Endothelial cell (in vitro differentiated cells): ENCODE measurements around the gene CUBN. TPM values are rescaled to one million over a fixed set of nuclear protein-coding genes. Genes with fewer than 3 reads are reported as not detected.

Experiments used
- DNase-seq: peaks from one replicate; pipeline ENCODE4 v3.0.0; 2021; ENCODE audit warnings: low spot score
- H3K27ac Mint-ChIP-seq: one replicate; pipeline ENCODE4 v1.8.0; 2021; ENCODE audit warnings: mixed read lengths, inconsistent platforms; ENCODE audit not compliant: unreplicated experiment
- H3K27me3 Mint-ChIP-seq: one replicate; pipeline ENCODE4 v1.8.0; 2021; ENCODE audit warnings: mild to moderate bottlenecking, moderate library complexity, mixed read lengths, inconsistent platforms; ENCODE audit not compliant: unreplicated experiment
- H3K36me3 Mint-ChIP-seq: one replicate; pipeline ENCODE4 v1.8.0; 2021; ENCODE audit warnings: mild to moderate bottlenecking, low read depth, mixed read lengths, inconsistent platforms; ENCODE audit not compliant: unreplicated experiment
- H3K4me1 Mint-ChIP-seq: one replicate; pipeline ENCODE4 v1.8.0; 2021; ENCODE audit warnings: mild to moderate bottlenecking, mixed read lengths, inconsistent platforms; ENCODE audit not compliant: unreplicated experiment
- H3K4me3 Mint-ChIP-seq: one replicate; pipeline ENCODE4 v1.8.0; 2021; ENCODE audit warnings: mild to moderate bottlenecking, mixed read lengths, inconsistent platforms; ENCODE audit not compliant: unreplicated experiment
- H3K9me3 Mint-ChIP-seq: one replicate; pipeline ENCODE4 v1.8.0; 2021; ENCODE audit warnings: mixed read lengths, inconsistent platforms; ENCODE audit not compliant: unreplicated experiment
- total RNA-seq: library from RNA; stranded (reverse); fragmentation: NEBNext Ultra II Directional; extraction: Animal tissue kit (Norgen Biotek cat#: 25700); gene quantifications from one replicate; pipeline ENCODE4 v1.2.1, GENCODE V29; 2021; ENCODE audit not compliant: unreplicated experiment
- TF ChIP-seq, protein P1 (sequence below): fragments of 200-600 bp; sonication (generic); IDR thresholded peaks from one replicate; pipeline ENCODE4 v1.5.0; 2021; ENCODE audit warnings: antibody characterized with exemption; ENCODE audit not compliant: unreplicated experiment

CUBN gene
- total RNA-seq, 1 donor from 2014 or later = 8.8 TPM

DNA sequence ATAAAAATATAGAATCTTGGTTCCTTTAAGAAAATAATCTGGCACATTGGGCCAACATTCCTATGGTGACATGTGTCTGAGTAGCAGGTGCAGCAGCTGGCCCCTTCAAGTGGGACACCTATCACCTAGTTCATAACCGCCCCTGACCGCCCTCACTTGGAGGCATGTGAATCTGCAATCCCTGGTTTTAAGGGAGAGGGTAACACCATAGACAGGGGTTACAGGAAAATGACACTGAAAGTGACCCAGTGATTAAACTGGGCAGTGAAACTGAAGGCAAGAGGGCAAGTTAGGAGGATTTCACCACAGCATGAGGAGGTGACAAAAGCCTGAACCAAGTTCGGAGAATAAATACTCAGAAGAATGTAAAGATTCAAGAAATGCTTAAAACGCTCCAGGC, 313.4 kb downstream of the CUBN start:
- H3K27me3 Mint-ChIP-seq = peaks cover 8% of the 10 kb centered on the region
- H3K4me3 Mint-ChIP-seq = peak overlapping the region; percentile 98
- peaks cover 14% of the 10 kb centered on the region for H3K36me3 Mint-ChIP-seq
- DNase-seq = no peak
- H3K4me1 Mint-ChIP-seq = peaks cover 30% of the 10 kb centered on the region
- peak overlapping the region; percentile 82 for H3K27ac Mint-ChIP-seq
- TF ChIP-seq, protein P1, sequence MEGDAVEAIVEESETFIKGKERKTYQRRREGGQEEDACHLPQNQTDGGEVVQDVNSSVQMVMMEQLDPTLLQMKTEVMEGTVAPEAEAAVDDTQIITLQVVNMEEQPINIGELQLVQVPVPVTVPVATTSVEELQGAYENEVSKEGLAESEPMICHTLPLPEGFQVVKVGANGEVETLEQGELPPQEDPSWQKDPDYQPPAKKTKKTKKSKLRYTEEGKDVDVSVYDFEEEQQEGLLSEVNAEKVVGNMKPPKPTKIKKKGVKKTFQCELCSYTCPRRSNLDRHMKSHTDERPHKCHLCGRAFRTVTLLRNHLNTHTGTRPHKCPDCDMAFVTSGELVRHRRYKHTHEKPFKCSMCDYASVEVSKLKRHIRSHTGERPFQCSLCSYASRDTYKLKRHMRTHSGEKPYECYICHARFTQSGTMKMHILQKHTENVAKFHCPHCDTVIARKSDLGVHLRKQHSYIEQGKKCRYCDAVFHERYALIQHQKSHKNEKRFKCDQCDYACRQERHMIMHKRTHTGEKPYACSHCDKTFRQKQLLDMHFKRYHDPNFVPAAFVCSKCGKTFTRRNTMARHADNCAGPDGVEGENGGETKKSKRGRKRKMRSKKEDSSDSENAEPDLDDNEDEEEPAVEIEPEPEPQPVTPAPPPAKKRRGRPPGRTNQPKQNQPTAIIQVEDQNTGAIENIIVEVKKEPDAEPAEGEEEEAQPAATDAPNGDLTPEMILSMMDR = no peak
- no peaks in the 10 kb centered on the region for H3K9me3 Mint-ChIP-seq

DNA sequence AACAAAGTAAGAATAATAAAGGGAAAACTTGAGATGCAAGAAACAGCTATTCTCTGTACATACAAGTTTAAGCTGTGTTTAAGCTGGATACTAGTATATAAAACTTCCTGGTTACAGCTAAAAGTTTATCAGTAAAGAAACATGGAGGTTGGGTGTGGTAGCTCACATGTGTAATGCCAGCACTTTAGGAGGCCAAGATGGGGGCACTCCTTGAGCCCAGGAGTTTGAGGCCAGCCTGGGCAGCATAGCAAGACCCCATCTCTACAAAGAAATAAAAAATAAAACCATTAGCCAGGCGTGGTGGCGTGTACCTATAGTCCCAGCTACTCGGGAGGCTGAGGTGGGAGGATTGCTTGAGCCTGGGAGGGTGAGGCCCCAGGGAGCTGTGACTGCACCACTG, 315.6 kb downstream of the CUBN start:
- Mint-ChIP-seq H3K27me3 (peaks cover 8% of the 10 kb centered on the region), H3K27ac (no peak overlapping the region), H3K36me3 (peaks cover 11% of the 10 kb centered on the region), H3K4me1 (peaks cover 30% of the 10 kb centered on the region), H3K4me3 (no peak overlapping the region), H3K9me3 (no peaks in the 10 kb centered on the region)
- DNase-seq = no peak
- TF ChIP-seq, protein P1 = no peak

DNA sequence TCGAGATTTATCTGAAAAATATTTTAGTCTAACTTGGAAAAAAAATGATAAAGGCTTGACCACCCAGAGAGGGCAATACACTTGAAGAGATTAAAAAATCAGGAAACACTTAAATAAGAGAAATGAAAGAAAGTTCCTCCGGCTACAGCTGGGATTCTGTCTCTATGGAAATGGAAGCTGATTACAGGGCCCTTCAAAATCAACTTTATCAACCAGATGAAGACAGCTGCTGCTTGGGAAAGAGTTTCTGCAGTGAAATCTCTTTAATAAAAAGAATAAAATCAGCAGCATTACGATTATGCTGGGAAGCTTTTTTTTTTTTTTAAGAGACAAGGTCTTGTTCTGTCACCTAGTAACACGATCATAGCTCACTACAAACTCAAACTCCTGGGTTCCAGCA, 316.9 kb downstream of the CUBN start:
- no peaks in the 10 kb centered on the region for H3K9me3 Mint-ChIP-seq

DNA sequence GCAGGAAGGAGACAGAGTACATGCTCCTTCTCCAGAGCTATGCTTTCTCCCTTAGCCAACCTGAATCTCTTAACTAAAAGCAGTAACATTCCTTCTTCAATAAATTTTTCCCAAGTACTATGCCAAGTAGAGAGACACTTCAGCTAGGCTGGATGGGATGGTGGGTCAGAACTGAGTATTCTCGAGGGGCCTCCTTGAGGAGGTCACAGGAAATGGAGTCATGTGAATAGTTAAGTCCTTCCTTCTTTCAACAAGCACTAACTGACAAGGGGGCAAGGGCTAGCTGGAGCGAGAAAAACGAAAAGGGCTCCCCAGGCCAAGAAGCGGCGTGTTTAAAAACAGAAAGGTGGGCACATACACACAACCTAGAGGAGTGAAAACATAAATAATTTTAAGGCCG, 317.8 kb downstream of the CUBN start:
- Mint-ChIP-seq H3K4me3 (peak overlapping the region; percentile 52), H3K4me1 (peaks cover 24% of the 10 kb centered on the region), H3K27me3 (peaks cover 6% of the 10 kb centered on the region), H3K27ac (peak overlapping the region; percentile 59), H3K36me3 (peaks cover 11% of the 10 kb centered on the region), H3K9me3 (no peaks in the 10 kb centered on the region)
- TF ChIP-seq, protein P1 = no peak
- DNase-seq = no peak

More for the DNA sequence above, 316.9 kb downstream of the CUBN start:
- Mint-ChIP-seq H3K4me3 (peak overlapping the region; percentile 31), H3K27me3 (peaks cover 8% of the 10 kb centered on the region), H3K27ac (no peak overlapping the region), H3K4me1 (peaks cover 24% of the 10 kb centered on the region), H3K36me3 (peaks cover 11% of the 10 kb centered on the region)
- TF ChIP-seq, protein P1 = no peak
- DNase-seq = no peak

DNA sequence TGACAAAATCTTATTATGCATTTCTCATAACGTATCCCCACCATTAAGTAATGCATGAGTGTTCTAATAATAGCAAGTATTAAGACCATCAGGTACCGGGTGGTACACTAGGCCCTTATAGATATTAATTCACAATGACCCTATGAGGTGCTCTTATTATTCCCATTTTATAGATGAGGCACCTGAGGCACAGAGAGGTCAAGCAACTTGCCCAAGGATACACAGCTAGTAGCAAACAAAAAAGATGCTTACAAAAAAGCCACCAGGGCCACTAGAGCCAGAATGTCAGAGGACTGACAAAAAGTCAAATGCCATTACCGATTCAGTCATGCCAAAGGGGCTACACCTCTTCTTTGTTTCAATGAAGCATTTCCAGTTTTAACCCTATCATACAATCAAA, 318.3 kb downstream of the CUBN start:
- H3K27ac Mint-ChIP-seq = no peak overlapping the region
- TF ChIP-seq, protein P1 = no peak
- peaks cover 10% of the 10 kb centered on the region for H3K36me3 Mint-ChIP-seq
- peaks cover 6% of the 10 kb centered on the region for H3K27me3 Mint-ChIP-seq
- DNase-seq = no peak
- H3K4me1 Mint-ChIP-seq = peaks cover 22% of the 10 kb centered on the region
- no peaks in the 10 kb centered on the region for H3K9me3 Mint-ChIP-seq
- no peak overlapping the region for H3K4me3 Mint-ChIP-seq
